Vagina (tissue), 2 donors: ENCODE results near the gene EPS8L3. TPM values are rescaled to one million over a fixed set of nuclear protein-coding genes. Genes with fewer than 3 reads are reported as not detected.

Experiments
- DNase-seq, 2 donors: peaks; one replicate each; pipeline ENCODE4 v3.0.0-alpha.2; 2017; ENCODE audit errors: extremely low spot score in 2 of 2
- H3K27ac ChIP-seq: fragments of 200-600 bp; sonication (generic); one replicate; pipeline ENCODE4 v1.5.1; 2019
- H3K27me3 ChIP-seq: fragments of 200-600 bp; sonication (generic); one replicate; pipeline ENCODE4 v1.5.1; 2019
- H3K36me3 ChIP-seq, 2 donors: fragments of 200-600 bp; sonication (generic); one replicate each; pipeline ENCODE4 v1.5.1; 2017 to 2019
- H3K4me1 ChIP-seq: fragments of 200-600 bp; sonication (generic); one replicate; pipeline ENCODE4 v1.5.1; 2019
- H3K4me3 ChIP-seq, 2 donors: fragments of 200-600 bp; sonication (generic); 1 replicate in 1 of 2; 2 replicates in 1 of 2; pipeline ENCODE4 v1.5.1; 2016 to 2019
- H3K9me3 ChIP-seq: fragments of 200-600 bp; sonication (generic); one replicate; pipeline ENCODE4 v1.5.1; 2019
- POLR2A ChIP-seq, 2 donors: fragments of 450-650 bp; IDR thresholded peaks; one replicate each; pipeline ENCODE4 v1.6.1; 2017; ENCODE audit warnings: antibody characterized with exemption in 2 of 2, mild to moderate bottlenecking in 2 of 2, moderate library complexity in 2 of 2
- POLR2AphosphoS5 ChIP-seq, 2 donors: sonication (generic); formaldehyde crosslinking; IDR thresholded peaks; one replicate each; pipeline ENCODE4 v1.9.0; 2017; ENCODE audit warnings: antibody characterized with exemption in 2 of 2, mild to moderate bottlenecking in 2 of 2, low read depth in 1 of 2; ENCODE audit not compliant: insufficient read depth in 1 of 2
- intact Hi-C: fragments of 100-400 bp; cut with DNase I; formaldehyde crosslinking; loops from one replicate; pipeline ENCODE4 v1.15.1; 2023
- total RNA-seq: library from RNA; depleted of rRNA; stranded (reverse); fragments of >200 nt; gene quantifications from one replicate; pipeline ENCODE4 v1.2.3, GENCODE V29; 2016
- TF ChIP-seq, protein P1 (sequence below), 3 experiments: fragments of 450-650 bp in 2 of 3; fragments of 200-600 bp in 1 of 3; sonication (generic) in 1 of 3; IDR thresholded peaks; one replicate each; pipeline ENCODE4 v1.5.1; 2017 to 2019; ENCODE audit warnings: antibody characterized with exemption in 3 of 3, mild to moderate bottlenecking in 2 of 3, moderate library complexity in 2 of 3

EPS8L3 gene
- total RNA-seq, 1 donor from 2014 or later: not detected

DNA sequence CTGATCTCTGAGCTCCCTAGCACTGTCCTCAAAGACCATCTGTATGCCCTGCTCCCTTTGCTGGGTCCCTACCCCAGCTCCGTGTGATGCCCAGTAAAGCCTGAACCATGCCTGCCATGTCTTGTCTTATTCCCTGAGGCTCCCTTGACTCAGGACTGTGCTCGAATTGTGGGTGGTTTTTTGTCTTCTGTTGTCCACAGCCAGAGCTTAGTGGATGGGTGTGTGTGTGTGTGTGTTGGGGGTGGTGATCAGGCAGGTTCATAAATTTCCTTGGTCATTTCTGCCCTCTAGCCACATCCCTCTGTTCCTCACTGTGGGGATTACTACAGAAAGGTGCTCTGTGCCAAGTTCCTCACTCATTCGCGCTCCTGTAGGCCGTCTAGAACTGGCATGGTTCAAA lies 46.0 kb downstream of the EPS8L3 start:
- DNase-seq: no peak
- H3K9me3 ChIP-seq: no peaks in the 10 kb centered on the region
- H3K36me3 ChIP-seq: no peaks in the 10 kb centered on the region
- intact Hi-C loops: no loop called here
- H3K4me1 ChIP-seq: peaks cover 20% of the 10 kb centered on the region
- H3K27ac ChIP-seq: peak overlapping the region; percentile 68
- no peaks in the 10 kb centered on the region for H3K27me3 ChIP-seq
- TF ChIP-seq POLR2A (IDR thresholded peaks at IDR 0.05) (no peak), POLR2AphosphoS5 (IDR thresholded peaks at IDR 0.05; ENCODE audit: insufficient read depth in 1 of 2, low read depth in 1 of 2) (no peak)
- TF ChIP-seq, protein P1, sequence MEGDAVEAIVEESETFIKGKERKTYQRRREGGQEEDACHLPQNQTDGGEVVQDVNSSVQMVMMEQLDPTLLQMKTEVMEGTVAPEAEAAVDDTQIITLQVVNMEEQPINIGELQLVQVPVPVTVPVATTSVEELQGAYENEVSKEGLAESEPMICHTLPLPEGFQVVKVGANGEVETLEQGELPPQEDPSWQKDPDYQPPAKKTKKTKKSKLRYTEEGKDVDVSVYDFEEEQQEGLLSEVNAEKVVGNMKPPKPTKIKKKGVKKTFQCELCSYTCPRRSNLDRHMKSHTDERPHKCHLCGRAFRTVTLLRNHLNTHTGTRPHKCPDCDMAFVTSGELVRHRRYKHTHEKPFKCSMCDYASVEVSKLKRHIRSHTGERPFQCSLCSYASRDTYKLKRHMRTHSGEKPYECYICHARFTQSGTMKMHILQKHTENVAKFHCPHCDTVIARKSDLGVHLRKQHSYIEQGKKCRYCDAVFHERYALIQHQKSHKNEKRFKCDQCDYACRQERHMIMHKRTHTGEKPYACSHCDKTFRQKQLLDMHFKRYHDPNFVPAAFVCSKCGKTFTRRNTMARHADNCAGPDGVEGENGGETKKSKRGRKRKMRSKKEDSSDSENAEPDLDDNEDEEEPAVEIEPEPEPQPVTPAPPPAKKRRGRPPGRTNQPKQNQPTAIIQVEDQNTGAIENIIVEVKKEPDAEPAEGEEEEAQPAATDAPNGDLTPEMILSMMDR (IDR thresholded peaks at IDR 0.05): no peak
- H3K4me3 ChIP-seq: no peak overlapping the region

DNA sequence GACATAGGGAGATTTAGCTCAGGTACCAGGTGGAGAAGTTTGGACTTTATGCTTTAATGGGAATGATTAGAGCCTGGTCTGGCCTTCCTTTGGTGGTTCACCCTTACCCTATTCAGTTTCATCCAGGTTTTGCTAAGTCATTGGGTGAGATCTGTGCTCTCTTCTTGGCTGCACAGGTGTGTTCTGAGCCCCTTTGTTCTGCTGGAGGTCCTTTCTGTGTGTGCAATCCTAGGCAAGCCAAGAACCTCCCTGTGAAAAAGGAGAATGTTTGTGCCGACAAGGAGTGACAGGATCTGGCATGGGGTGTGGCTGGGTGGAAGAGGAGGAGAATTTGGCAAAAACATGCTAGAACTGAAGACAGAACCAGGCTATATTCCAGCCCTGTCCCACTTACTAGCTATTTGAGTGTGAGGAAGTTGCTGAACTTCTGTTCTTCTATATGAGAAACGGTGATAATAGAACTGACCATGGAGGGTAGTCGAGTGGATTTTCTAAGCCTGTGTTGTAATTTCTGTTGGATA lies 47.1 kb downstream of the EPS8L3 start:
- DNase-seq: no peak
- TF ChIP-seq POLR2A (IDR thresholded peaks at IDR 0.05) (no peak), POLR2AphosphoS5 (IDR thresholded peaks at IDR 0.05; ENCODE audit: insufficient read depth in 1 of 2, low read depth in 1 of 2) (no peak)
- TF ChIP-seq, protein P1 (IDR thresholded peaks at IDR 0.05): no peak
- no peaks in the 10 kb centered on the region for H3K27me3 ChIP-seq
- H3K4me1 ChIP-seq: peaks cover 20% of the 10 kb centered on the region
- no peaks in the 10 kb centered on the region for H3K36me3 ChIP-seq
- no peaks in the 10 kb centered on the region for H3K9me3 ChIP-seq
- H3K27ac ChIP-seq: peak overlapping the region; percentile 68
- no peak overlapping the region for H3K4me3 ChIP-seq
- intact Hi-C loops: no loop called here

DNA sequence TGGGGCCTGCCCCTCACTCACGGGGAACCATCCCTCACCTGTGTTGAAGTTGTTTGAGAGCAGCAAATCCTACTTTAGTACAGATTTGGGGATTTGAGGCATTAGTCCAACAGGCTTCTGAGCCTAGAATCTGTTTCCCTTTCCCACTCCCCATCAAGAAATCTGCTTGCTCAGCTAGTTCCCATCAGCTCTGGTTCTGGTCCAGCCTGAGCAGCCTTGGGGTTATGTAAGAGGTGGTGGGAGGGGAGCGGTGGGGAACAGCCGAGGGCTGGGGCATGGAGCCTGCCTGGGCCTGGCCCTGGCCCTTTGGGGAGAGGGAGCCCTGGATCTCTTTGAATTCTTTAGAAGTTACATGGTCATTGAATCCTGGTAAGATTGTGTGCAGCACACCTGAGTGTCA lies 47.6 kb downstream of the EPS8L3 start:
- peak overlapping the region; percentile 68 for H3K27ac ChIP-seq
- no peaks in the 10 kb centered on the region for H3K9me3 ChIP-seq
- H3K4me3 ChIP-seq: no peak overlapping the region
- H3K27me3 ChIP-seq: no peaks in the 10 kb centered on the region
- DNase-seq: peak in 1 of 2 donors; percentile 87
- intact Hi-C loops: no loop called here
- H3K36me3 ChIP-seq: no peaks in the 10 kb centered on the region
- TF ChIP-seq POLR2A (IDR thresholded peaks at IDR 0.05) (no peak), POLR2AphosphoS5 (IDR thresholded peaks at IDR 0.05; ENCODE audit: insufficient read depth in 1 of 2, low read depth in 1 of 2) (no peak)
- TF ChIP-seq, protein P1 (IDR thresholded peaks at IDR 0.05): no peak
- peaks cover 20% of the 10 kb centered on the region for H3K4me1 ChIP-seq

DNA sequence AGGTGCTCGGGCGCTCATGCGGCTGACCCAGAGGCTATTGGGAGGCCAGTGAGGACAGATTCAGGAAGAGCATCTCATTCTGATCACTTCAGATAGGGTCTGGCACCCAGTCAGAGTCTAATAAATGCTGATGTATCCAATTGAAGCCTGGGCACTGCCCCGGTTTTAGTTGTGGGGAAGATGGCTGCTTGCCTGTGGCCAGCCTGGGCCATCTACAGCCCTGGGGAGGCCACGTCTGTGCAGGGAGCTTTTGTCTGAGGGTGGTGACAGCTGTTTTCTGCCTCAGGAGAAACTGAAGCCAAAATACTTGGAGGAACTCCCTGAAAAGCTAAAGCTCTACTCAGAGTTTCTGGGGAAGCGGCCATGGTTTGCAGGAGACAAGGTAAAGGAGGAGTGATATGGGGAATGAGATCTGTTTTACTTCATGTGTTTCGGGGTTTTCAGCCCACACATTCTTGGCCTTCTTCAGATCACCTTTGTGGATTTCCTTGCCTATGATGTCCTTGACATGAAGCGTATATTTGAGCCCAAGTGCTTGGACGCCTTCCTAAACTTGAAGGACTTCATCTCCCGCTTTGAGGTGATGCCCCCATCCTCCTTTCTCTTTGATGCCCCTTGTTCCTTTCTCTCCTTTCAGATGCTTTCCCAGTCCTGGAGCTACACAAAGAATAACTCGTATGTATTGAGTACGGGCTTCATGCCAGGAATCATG lies 48.9 kb downstream of the EPS8L3 start:
- intact Hi-C loops: no loop called here
- no peak for TF ChIP-seq POLR2A (IDR thresholded peaks at IDR 0.05)
- no peak for TF ChIP-seq POLR2AphosphoS5 (IDR thresholded peaks at IDR 0.05; ENCODE audit: insufficient read depth in 1 of 2, low read depth in 1 of 2)
- TF ChIP-seq, protein P1 (IDR thresholded peaks at IDR 0.05): no peak
- Histone ChIP-seq H3K4me3 (no peak overlapping the region), H3K4me1 (peaks cover 20% of the 10 kb centered on the region), H3K27me3 (no peaks in the 10 kb centered on the region), H3K27ac (no peak overlapping the region), H3K9me3 (no peaks in the 10 kb centered on the region), H3K36me3 (no peaks in the 10 kb centered on the region)
- peak in 1 of 2 donors; percentile 82 for DNase-seq

DNA sequence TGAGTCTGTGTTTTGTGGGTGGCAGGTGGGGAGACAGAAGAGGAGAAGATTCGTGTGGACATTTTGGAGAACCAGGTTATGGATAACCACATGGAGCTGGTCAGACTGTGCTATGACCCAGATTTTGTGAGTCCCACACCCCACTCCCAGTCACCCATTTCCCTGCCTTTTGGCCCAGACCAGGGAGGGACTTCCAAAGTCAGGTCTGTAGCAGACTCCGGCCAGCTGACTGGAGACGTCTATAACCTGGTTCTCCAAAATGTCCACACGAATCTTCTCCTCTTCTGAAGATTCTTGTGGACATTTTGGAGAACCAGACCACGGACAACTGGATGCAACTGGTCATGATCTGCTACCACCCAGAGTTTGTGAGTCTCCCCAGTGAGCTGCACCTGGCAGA lies 50.1 kb downstream of the EPS8L3 start:
- peak in 1 of 2 donors; percentile 58 for DNase-seq
- no peaks in the 10 kb centered on the region for H3K36me3 ChIP-seq
- H3K4me1 ChIP-seq: peaks cover 20% of the 10 kb centered on the region
- H3K4me3 ChIP-seq: no peak overlapping the region
- H3K9me3 ChIP-seq: no peaks in the 10 kb centered on the region
- H3K27ac ChIP-seq: no peak overlapping the region
- H3K27me3 ChIP-seq: no peaks in the 10 kb centered on the region
- intact Hi-C loops: no loop called here
- TF ChIP-seq POLR2AphosphoS5 (IDR thresholded peaks at IDR 0.05; ENCODE audit: insufficient read depth in 1 of 2, low read depth in 1 of 2) (no peak), POLR2A (IDR thresholded peaks at IDR 0.05) (no peak)
- TF ChIP-seq, protein P1 (IDR thresholded peaks at IDR 0.05): no peak
